Testis (tissue), 2 donors: ENCODE measurements around the gene SAC3D1.

ENCODE experiments used
- POLR2A ChIP-seq: fragments of 450-650 bp; IDR thresholded peaks from one replicate; pipeline ENCODE4 v1.6.1; 2017; ENCODE audit warnings: antibody characterized with exemption, mild to moderate bottlenecking, moderate library complexity
- TF ChIP-seq, protein P1 (sequence below), 3 experiments: fragments of 450-650 bp in 2 of 3; fragments of 200-600 bp in 1 of 3; sonication (generic) in 1 of 3; IDR thresholded peaks; one replicate each; pipeline ENCODE4 v1.5.1; 2016 to 2019; ENCODE audit warnings: antibody characterized with exemption in 3 of 3, mild to moderate bottlenecking in 2 of 3, moderate library complexity in 1 of 3

DNA sequence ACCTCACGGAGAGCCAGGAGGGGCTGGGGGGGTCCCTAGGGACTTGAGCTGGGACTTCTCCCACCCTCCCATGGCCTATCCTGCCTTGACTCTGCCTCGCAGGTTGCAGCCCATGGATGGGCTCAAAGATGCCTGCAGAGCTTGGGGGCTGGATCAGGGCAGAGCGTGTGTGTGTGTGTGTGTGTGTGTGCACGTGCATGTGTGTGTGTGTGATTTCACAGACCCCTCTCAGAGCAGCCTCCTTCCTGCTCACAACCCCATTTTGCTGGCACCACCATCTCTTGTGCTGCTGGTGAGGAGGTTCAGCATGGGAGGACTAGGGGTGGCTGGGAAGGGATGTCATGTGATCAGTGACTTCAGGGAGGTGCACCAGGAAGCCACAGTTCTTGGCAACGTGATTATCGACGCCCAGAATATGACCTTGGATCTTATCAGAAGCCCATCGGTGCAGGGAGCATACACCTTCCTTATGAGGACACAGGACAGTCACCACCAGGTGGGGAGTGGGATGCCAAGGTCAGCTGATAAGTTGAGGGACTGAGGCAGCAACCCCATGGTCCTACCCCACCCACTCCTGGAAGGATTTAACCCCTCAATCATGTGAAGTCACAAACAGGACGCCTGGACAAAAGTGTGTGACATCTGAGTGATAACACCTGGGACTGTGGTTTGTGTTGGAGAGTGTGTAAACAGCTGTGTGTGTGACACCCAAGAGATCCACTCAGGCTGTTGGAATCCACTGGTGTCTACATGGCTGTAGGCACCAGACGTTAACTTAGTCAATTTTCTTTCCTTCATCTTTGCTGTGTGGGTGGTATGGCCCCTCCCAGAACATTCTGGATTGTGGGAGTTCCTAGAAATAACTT lies 19.2 kb downstream of the SAC3D1 start:
- TF ChIP-seq, protein P1, sequence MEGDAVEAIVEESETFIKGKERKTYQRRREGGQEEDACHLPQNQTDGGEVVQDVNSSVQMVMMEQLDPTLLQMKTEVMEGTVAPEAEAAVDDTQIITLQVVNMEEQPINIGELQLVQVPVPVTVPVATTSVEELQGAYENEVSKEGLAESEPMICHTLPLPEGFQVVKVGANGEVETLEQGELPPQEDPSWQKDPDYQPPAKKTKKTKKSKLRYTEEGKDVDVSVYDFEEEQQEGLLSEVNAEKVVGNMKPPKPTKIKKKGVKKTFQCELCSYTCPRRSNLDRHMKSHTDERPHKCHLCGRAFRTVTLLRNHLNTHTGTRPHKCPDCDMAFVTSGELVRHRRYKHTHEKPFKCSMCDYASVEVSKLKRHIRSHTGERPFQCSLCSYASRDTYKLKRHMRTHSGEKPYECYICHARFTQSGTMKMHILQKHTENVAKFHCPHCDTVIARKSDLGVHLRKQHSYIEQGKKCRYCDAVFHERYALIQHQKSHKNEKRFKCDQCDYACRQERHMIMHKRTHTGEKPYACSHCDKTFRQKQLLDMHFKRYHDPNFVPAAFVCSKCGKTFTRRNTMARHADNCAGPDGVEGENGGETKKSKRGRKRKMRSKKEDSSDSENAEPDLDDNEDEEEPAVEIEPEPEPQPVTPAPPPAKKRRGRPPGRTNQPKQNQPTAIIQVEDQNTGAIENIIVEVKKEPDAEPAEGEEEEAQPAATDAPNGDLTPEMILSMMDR (IDR thresholded peaks at IDR 0.05), result no peak
- no peak for TF ChIP-seq POLR2A
